GM19238 (cell line): ENCODE results near the gene B3GALT6.

Source experiments
- DNase-seq: peaks from one replicate; pipeline ENCODE4 v3.0.0; 2011; ENCODE audit warnings: low spot score; ENCODE audit not compliant: insufficient read length

B3GALT6 gene

GRCh38 chr1:1283821-1284220 is 51.8 kb downstream of the B3GALT6 start:
- DNase-seq: no peak
